ENCODE measurements around the gene DHX38. TPM values are rescaled to one million over a fixed set of nuclear protein-coding genes. Genes with fewer than 3 reads are reported as not detected.

DHX38 gene
- total and polyA plus RNA-seq, 2 of the 13 experiments (the other 11 are each of a cell fraction or from before 2014, with no cell fraction given), result 54.4 to 85.9 TPM

GRCh38 chr16:72072514-72073342, 20.9 kb upstream of the DHX38 start (continued):
- no peak for TF ChIP-seq ZNF670 (CRISPR knock-in tag; IDR thresholded peaks at IDR 0.05; ENCODE audit: borderline replicate concordance)
- no peak for TF ChIP-seq ZNF431 (CRISPR knock-in tag; IDR thresholded peaks at IDR 0.05; ENCODE audit: borderline replicate concordance, low read depth)
- TF ChIP-seq KAT2B (IDR thresholded peaks at IDR 0.05; ENCODE audit: borderline replicate concordance, low read depth, low read length), result no peak
- TF ChIP-seq ZNF605 (CRISPR knock-in tag; IDR thresholded peaks at IDR 0.05), result no peak
- no peak for TF ChIP-seq CREB3 (CRISPR knock-in tag; IDR thresholded peaks at IDR 0.05)
- TF ChIP-seq USF2 (IDR thresholded peaks at IDR 0.05; ENCODE audit: low read depth, low read length), result no peak
- no peak for TF ChIP-seq USF2 (CRISPR knock-in tag; IDR thresholded peaks at IDR 0.05; ENCODE audit: borderline replicate concordance)
- no peak for TF ChIP-seq PLRG1 (conservative IDR thresholded peaks at IDR 0.05)
- no peak for TF ChIP-seq TMF1 (CRISPR knock-in tag; IDR thresholded peaks at IDR 0.05; ENCODE audit: low read depth)
- TF ChIP-seq GATA4 (IDR thresholded peaks at IDR 0.05; ENCODE audit: borderline replicate concordance, low read depth), result no peak; the same call in 1 of the 2 replicates
- peak; percentile 68 for TF ChIP-seq KDM2A (CRISPR knock-in tag; IDR thresholded peaks at IDR 0.05; ENCODE audit: borderline replicate concordance, low read depth)
- no peak; the same call in 1 of the 2 replicates for TF ChIP-seq ZNF350 (CRISPR knock-in tag; IDR thresholded peaks at IDR 0.05; ENCODE audit: borderline replicate concordance, low read depth)
- TF ChIP-seq ZKSCAN8 (CRISPR knock-in tag; IDR thresholded peaks at IDR 0.05; ENCODE audit: borderline replicate concordance), result peak; percentile 85; the same call in 1 of the 2 replicates
- TF ChIP-seq, protein P1, sequence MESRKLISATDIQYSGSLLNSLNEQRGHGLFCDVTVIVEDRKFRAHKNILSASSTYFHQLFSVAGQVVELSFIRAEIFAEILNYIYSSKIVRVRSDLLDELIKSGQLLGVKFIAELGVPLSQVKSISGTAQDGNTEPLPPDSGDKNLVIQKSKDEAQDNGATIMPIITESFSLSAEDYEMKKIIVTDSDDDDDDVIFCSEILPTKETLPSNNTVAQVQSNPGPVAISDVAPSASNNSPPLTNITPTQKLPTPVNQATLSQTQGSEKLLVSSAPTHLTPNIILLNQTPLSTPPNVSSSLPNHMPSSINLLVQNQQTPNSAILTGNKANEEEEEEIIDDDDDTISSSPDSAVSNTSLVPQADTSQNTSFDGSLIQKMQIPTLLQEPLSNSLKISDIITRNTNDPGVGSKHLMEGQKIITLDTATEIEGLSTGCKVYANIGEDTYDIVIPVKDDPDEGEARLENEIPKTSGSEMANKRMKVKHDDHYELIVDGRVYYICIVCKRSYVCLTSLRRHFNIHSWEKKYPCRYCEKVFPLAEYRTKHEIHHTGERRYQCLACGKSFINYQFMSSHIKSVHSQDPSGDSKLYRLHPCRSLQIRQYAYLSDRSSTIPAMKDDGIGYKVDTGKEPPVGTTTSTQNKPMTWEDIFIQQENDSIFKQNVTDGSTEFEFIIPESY (CRISPR knock-in tag; IDR thresholded peaks at IDR 0.05), result 0 out of 2 replicates have a peak, but pooled peaks have one; percentile 13
- no peak for TF ChIP-seq ZNF724P (CRISPR knock-in tag; IDR thresholded peaks at IDR 0.05; ENCODE audit: borderline replicate concordance)
- no peak for TF ChIP-seq ZNF512 (CRISPR knock-in tag; IDR thresholded peaks at IDR 0.05)
- TF ChIP-seq FIP1L1 (IDR thresholded peaks at IDR 0.05; ENCODE audit: borderline replicate concordance, insufficient read depth, low read depth, low read length), result no peak
- TF ChIP-seq, protein P2, sequence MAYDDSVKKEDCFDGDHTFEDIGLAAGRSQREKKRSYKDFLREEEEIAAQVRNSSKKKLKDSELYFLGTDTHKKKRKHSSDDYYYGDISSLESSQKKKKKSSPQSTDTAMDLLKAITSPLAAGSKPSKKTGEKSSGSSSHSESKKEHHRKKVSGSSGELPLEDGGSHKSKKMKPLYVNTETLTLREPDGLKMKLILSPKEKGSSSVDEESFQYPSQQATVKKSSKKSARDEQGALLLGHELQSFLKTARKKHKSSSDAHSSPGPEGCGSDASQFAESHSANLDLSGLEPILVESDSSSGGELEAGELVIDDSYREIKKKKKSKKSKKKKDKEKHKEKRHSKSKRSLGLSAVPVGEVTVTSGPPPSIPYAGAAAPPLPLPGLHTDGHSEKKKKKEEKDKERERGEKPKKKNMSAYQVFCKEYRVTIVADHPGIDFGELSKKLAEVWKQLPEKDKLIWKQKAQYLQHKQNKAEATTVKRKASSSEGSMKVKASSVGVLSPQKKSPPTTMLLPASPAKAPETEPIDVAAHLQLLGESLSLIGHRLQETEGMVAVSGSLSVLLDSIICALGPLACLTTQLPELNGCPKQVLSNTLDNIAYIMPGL (CRISPR knock-in tag; IDR thresholded peaks at IDR 0.05; ENCODE audit: borderline replicate concordance in 1 of 2, low read depth in 1 of 2), result no peak
- peak; percentile 91 for TF ChIP-seq GATAD2A (CRISPR knock-in tag; IDR thresholded peaks at IDR 0.05)
